GM21717 (cell line): ENCODE results near the gene DRD5.
"Not testable (repeated sequence)": the region's sequence is repeated elsewhere in the genome, so short reads cannot be mapped to it uniquely, and the experiment has no call there.

Source experiments
- ATAC-seq: cut with Tn5 transposase; IDR thresholded peaks from one replicate; pipeline ENCODE4 v1.9.1; 2021; ENCODE audit warnings: mild to moderate bottlenecking, moderate library complexity; ENCODE audit not compliant: unreplicated experiment

Gene DRD5

GRCh38 chr4:9781343-9782135 lies at the start of gene DRD5:
Gene DRD5 (plus strand): TSS chr4:9781634. CDS start chr4:9782030, 396 bp downstream.
- ATAC-seq: no peak

- not testable (repeated sequence) for ATAC-seq
These were observed 49.2 kb upstream of the DRD5 start for GRCh38 chr4:9732256-9732655.

GRCh38 chr4:9735515-9735914 lies 45.9 kb upstream of the DRD5 start:
- no peak for ATAC-seq

GRCh38 chr4:9737280-9737679 lies 44.2 kb upstream of the DRD5 start:
- ATAC-seq: not testable (repeated sequence)

- not testable (repeated sequence) for ATAC-seq
These were observed 37.6 kb upstream of the DRD5 start for GRCh38 chr4:9743789-9744188.

- ATAC-seq: no peak
These were observed 35.7 kb upstream of the DRD5 start for GRCh38 chr4:9745782-9746181.

GRCh38 chr4:9758641-9759317 lies 22.7 kb upstream of the DRD5 start:
- no peak for ATAC-seq

GRCh38 chr4:9762823-9763475 lies 18.5 kb upstream of the DRD5 start:
- no peak for ATAC-seq

GRCh38 chr4:9764155-9764696 lies 17.2 kb upstream of the DRD5 start:
- ATAC-seq: no peak

GRCh38 chr4:9765091-9765490 lies 16.3 kb upstream of the DRD5 start:
- ATAC-seq: no peak

- no peak for ATAC-seq
These were observed 12.1 kb upstream of the DRD5 start for GRCh38 chr4:9769321-9769720.

GRCh38 chr4:9771034-9771433 lies 10.4 kb upstream of the DRD5 start:
- ATAC-seq: no peak

- ATAC-seq: no peak
These were observed 8.0 kb upstream of the DRD5 start for GRCh38 chr4:9773471-9773870.

GRCh38 chr4:9782136-9782436 lies 652 bp downstream of the DRD5 start:
- ATAC-seq: no peak

GRCh38 chr4:9785891-9786290 lies 4.5 kb downstream of the DRD5 start:
- ATAC-seq: not testable (repeated sequence)

GRCh38 chr4:9792381-9792780 lies 10.9 kb downstream of the DRD5 start:
- no peak for ATAC-seq

- ATAC-seq: not testable (repeated sequence)
These were observed 15.2 kb downstream of the DRD5 start for GRCh38 chr4:9796641-9797040.

- no peak for ATAC-seq
These were observed 19.4 kb downstream of the DRD5 start for GRCh38 chr4:9800848-9801247.

GRCh38 chr4:9804918-9805317 lies 23.5 kb downstream of the DRD5 start:
- ATAC-seq: no peak

GRCh38 chr4:9808077-9808476 lies 26.6 kb downstream of the DRD5 start:
- no peak for ATAC-seq

- ATAC-seq: no peak
These were observed 30.4 kb downstream of the DRD5 start for GRCh38 chr4:9811806-9812205.
